Natural killer cell (primary cell): ENCODE data around the gene MYO16. TPM values are rescaled to one million over a fixed set of nuclear protein-coding genes. Genes with fewer than 3 reads are reported as not detected.

Experiments used
- ATAC-seq, 3 donors: fragments of 150-1000 bp in 2 of 3; fragments of 200-7000 bp in 1 of 3; cut with Tn5 transposase; 1 replicate in 1 of 3; 2 replicates in 2 of 3; pipeline ENCODE4 v1.10.0; 2021; ENCODE audit warnings: mild to moderate bottlenecking in 2 of 3, moderate library complexity in 2 of 3
- DNase-seq, 2 donors: peaks; one replicate each; pipeline versions ENCODE4 v3.0.0 to v3.0.0-alpha.2; 2013 to 2021; ENCODE audit warnings: mixed read lengths in 1 of 2
- H3K27ac ChIP-seq: one replicate; pipeline ENCODE4 v1.5.1; 2013; ENCODE audit warnings: mild to moderate bottlenecking, low read length
- H3K27me3 ChIP-seq: one replicate; pipeline ENCODE4 v1.6.1; 2013; ENCODE audit warnings: low read length; ENCODE audit not compliant: control insufficient read depth, insufficient read depth
- H3K36me3 ChIP-seq: one replicate; pipeline ENCODE4 v1.6.1; 2013; ENCODE audit warnings: low read length; ENCODE audit not compliant: control insufficient read depth, insufficient read depth
- H3K4me1 ChIP-seq: one replicate; pipeline ENCODE4 v1.6.1; 2013; ENCODE audit warnings: low read length; ENCODE audit not compliant: control insufficient read depth, insufficient read depth
- H3K4me3 ChIP-seq: one replicate; pipeline ENCODE4 v1.5.1; 2013; ENCODE audit warnings: low read length
- H3K9me3 ChIP-seq: one replicate; pipeline ENCODE4 v1.6.1; 2013; ENCODE audit warnings: low read length; ENCODE audit not compliant: control insufficient read depth, insufficient read depth
- H3K27ac Mint-ChIP-seq, 2 donors: one replicate each; pipeline ENCODE4 v1.8.0; 2022; ENCODE audit warnings: mild to moderate bottlenecking in 2 of 2, mixed read lengths in 2 of 2, moderate library complexity in 1 of 2
- H3K27me3 Mint-ChIP-seq, 2 donors: one replicate each; pipeline ENCODE4 v1.8.0; 2022; ENCODE audit warnings: low read depth in 2 of 2, mixed read lengths in 2 of 2
- H3K36me3 Mint-ChIP-seq: one replicate; pipeline ENCODE4 v1.8.0; 2022; ENCODE audit warnings: mixed read lengths
- H3K4me1 Mint-ChIP-seq, 2 donors: one replicate each; pipeline ENCODE4 v1.8.0; 2022; ENCODE audit warnings: mixed read lengths in 2 of 2
- H3K4me3 Mint-ChIP-seq: one replicate; pipeline ENCODE4 v1.8.0; 2022; ENCODE audit warnings: mild to moderate bottlenecking, moderate library complexity, mixed read lengths
- H3K9me3 Mint-ChIP-seq, 2 donors: one replicate each; pipeline ENCODE4 v1.8.0; 2022; ENCODE audit warnings: mixed read lengths in 2 of 2
- CTCF ChIP-seq: fragments of 200-600 bp; IDR thresholded peaks from one replicate; pipeline ENCODE4 v1.8.0; 2022; ENCODE audit warnings: antibody characterized with exemption
- WGBS: methylation state at CpG from one replicate; pipeline ENCODE4 v1.1.7; 2013; ENCODE audit warnings: missing lambda C conversion rate; ENCODE audit not compliant: insufficient coverage; 5-methylcytosine and 5-hydroxymethylcytosine counted together
- intact Hi-C: fragments of 100-400 bp; cut with micrococcal nuclease; formaldehyde crosslinking; loops from one replicate; pipeline ENCODE4 v1.14.2; 2022
- total RNA-seq, 4 donors: library from RNA; stranded (reverse); fragments of 120-200 nt in 1 of 4; gene quantifications; one replicate each; pipeline versions ENCODE4 v1.2.3 to v1.2.4, GENCODE V29; 2013 to 2022

The MYO16 gene
- total RNA-seq, 3 donors from 2014 or later (not counting 1 experiment from before 2014, with no cell fraction given): 0.28 TPM; not detected in 2

GRCh38 chr13:108650271-108650670, 20.9 kb downstream of the MYO16 start:
- Histone ChIP-seq H3K27ac (no peak overlapping the region), H3K4me3 (no peak overlapping the region), H3K27me3 (no peaks in the 10 kb centered on the region), H3K9me3 (no peaks in the 10 kb centered on the region), H3K4me1 (no peaks in the 10 kb centered on the region), H3K36me3 (no peaks in the 10 kb centered on the region)
- H3K27me3 Mint-ChIP-seq: no peaks in the 10 kb centered on the region
- H3K36me3 Mint-ChIP-seq: no peaks in the 10 kb centered on the region
- H3K27ac Mint-ChIP-seq: no peak overlapping the region
- ATAC-seq (no peak), DNase-seq (no peak)
- no peaks in the 10 kb centered on the region for H3K4me1 Mint-ChIP-seq
- H3K9me3 Mint-ChIP-seq: peaks cover 7 to 21% of the 10 kb centered on the region in 2 donors
- no peak for TF ChIP-seq CTCF
- intact Hi-C loops: no loop called here
- H3K4me3 Mint-ChIP-seq: no peak overlapping the region
- WGBS: 77% methylated on average over 3 of the region's 3 CpGs

- DNase-seq (no peak), ATAC-seq (no peak)
- Histone ChIP-seq H3K4me3 (no peak overlapping the region), H3K27me3 (no peaks in the 10 kb centered on the region), H3K36me3 (no peaks in the 10 kb centered on the region), H3K9me3 (no peaks in the 10 kb centered on the region), H3K27ac (no peak overlapping the region), H3K4me1 (no peaks in the 10 kb centered on the region)
- Mint-ChIP-seq H3K36me3 (no peaks in the 10 kb centered on the region), H3K27ac (no peak overlapping the region), H3K9me3 (peaks cover 7 to 19% of the 10 kb centered on the region in 2 donors), H3K27me3 (no peaks in the 10 kb centered on the region), H3K4me1 (no peaks in the 10 kb centered on the region), H3K4me3 (no peak overlapping the region)
- intact Hi-C loops: no loop called here
- 90% methylated on average over 3 of the region's 4 CpGs for WGBS
- TF ChIP-seq CTCF: no peak
Observed at GRCh38 chr13:108656742-108657141, 27.3 kb downstream of the MYO16 start.

GRCh38 chr13:108657519-108657918, 28.1 kb downstream of the MYO16 start:
- H3K9me3 Mint-ChIP-seq: peaks cover 7 to 19% of the 10 kb centered on the region in 2 donors
- no peaks in the 10 kb centered on the region for H3K27me3 ChIP-seq
- no peaks in the 10 kb centered on the region for H3K4me1 Mint-ChIP-seq
- no peak overlapping the region for H3K27ac ChIP-seq
- no peak overlapping the region for H3K27ac Mint-ChIP-seq
- WGBS: no CpG with 5 or more reads among the region's 1 CpG
- ATAC-seq: no peak
- no peak for TF ChIP-seq CTCF
- H3K9me3 ChIP-seq: no peaks in the 10 kb centered on the region
- no peaks in the 10 kb centered on the region for H3K27me3 Mint-ChIP-seq
- DNase-seq: no peak
- H3K36me3 Mint-ChIP-seq: no peaks in the 10 kb centered on the region
- intact Hi-C loops: no loop called here
- no peak overlapping the region for H3K4me3 Mint-ChIP-seq
- no peaks in the 10 kb centered on the region for H3K36me3 ChIP-seq
- no peaks in the 10 kb centered on the region for H3K4me1 ChIP-seq
- H3K4me3 ChIP-seq: no peak overlapping the region

DNA sequence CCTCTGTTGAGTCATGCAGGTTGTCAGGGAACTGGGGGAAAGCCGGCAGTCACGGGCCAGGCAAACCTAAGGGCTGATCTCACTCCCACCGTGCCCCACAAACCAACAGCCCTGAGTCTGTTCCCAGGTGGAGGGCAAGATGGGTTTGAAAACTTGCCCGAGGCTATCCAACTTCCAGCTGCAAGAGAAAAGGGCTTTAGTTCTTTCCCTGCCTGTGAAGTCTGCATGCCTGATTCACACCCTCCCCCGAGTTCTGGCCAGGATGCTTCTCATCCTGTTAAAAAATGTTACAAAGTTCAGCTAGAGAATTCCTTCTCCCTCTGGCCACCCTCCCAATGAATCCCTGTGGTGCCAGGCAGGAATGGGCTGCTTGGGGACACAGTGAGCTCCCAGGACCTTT, 33.1 kb downstream of the MYO16 start:
- H3K36me3 Mint-ChIP-seq: no peaks in the 10 kb centered on the region
- no peaks in the 10 kb centered on the region for H3K4me1 Mint-ChIP-seq
- Histone ChIP-seq H3K4me1 (no peaks in the 10 kb centered on the region), H3K27ac (no peak overlapping the region), H3K27me3 (no peaks in the 10 kb centered on the region), H3K4me3 (no peak overlapping the region), H3K9me3 (no peaks in the 10 kb centered on the region), H3K36me3 (no peaks in the 10 kb centered on the region)
- WGBS: 92% methylated on average over 5 of the region's 5 CpGs
- no peak for DNase-seq
- ATAC-seq: no peak
- H3K9me3 Mint-ChIP-seq: peaks cover 3 to 10% of the 10 kb centered on the region in 2 donors
- no peak overlapping the region for H3K4me3 Mint-ChIP-seq
- intact Hi-C loops: no loop called here
- TF ChIP-seq CTCF: no peak
- H3K27ac Mint-ChIP-seq: no peak overlapping the region
- no peaks in the 10 kb centered on the region for H3K27me3 Mint-ChIP-seq
